ENCODE measurements around the gene RBM33.

Gene RBM33

GRCh38 chr7:155706376-155706775 lies 61.9 kb downstream of the RBM33 start:
- H3K4me3 ChIP-seq (replicated peaks; ENCODE audit: low read depth, low read length): no peak overlapping the region
- DNase-seq (ENCODE audit: extremely low read depth, low read depth): no peak
- no peak for TF ChIP-seq CTCF (IDR thresholded peaks at IDR 0.05; ENCODE audit: low read depth, low read length, missing control alignments)

DNA sequence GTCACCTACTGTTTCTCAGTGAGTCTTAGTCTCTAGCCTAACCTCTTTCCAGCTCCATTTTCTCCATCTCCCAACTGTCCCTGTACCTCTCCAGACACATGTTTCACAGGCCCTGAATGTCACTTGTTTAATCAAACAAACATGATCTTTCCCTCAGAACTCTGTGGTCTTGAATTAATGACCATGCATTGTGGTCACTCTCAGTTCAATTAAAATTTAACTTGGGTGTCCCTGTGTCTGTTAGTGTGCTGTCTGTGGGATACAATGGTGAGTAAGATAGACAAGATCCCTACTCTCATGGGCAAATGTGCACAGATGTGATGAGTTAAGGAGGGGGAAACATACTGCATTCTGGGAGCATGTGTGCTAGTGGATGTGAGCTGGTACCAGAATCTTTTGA lies 65.0 kb downstream of the RBM33 start:
- no peak overlapping the region for H3K4me3 ChIP-seq (replicated peaks; ENCODE audit: low read depth, low read length)
- DNase-seq (ENCODE audit: extremely low read depth, low read depth): no peak
- no peak for TF ChIP-seq CTCF (IDR thresholded peaks at IDR 0.05; ENCODE audit: low read depth, low read length, missing control alignments)

DNA sequence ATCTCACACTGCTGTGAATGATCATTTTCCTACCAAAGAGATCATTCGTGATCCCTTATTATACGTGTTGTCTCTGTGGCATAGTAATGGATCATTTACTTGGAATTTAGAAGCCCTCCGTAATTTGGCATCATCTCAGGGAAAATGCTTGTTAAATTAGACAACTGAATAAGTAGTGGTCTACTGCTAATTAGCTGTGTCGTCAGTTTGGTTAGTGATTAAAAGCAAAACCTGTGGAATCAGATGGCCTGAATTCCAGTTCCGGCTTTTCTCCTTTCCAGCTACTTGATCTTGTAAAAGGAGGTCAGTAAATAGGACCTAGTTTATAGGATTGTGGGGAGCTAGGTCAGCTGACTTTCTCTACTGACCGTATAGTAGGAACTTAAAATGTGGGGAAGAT lies 65.6 kb downstream of the RBM33 start:
- H3K4me3 ChIP-seq (replicated peaks; ENCODE audit: low read depth, low read length): no peak overlapping the region
- TF ChIP-seq CTCF (IDR thresholded peaks at IDR 0.05; ENCODE audit: low read depth, low read length, missing control alignments): no peak
- DNase-seq (ENCODE audit: extremely low read depth, low read depth): no peak

GRCh38 chr7:155710530-155710929 lies 66.1 kb downstream of the RBM33 start:
- DNase-seq (ENCODE audit: extremely low read depth, low read depth): no peak
- H3K4me3 ChIP-seq (replicated peaks; ENCODE audit: low read depth, low read length): no peak overlapping the region
- no peak for TF ChIP-seq CTCF (IDR thresholded peaks at IDR 0.05; ENCODE audit: low read depth, low read length, missing control alignments)

DNA sequence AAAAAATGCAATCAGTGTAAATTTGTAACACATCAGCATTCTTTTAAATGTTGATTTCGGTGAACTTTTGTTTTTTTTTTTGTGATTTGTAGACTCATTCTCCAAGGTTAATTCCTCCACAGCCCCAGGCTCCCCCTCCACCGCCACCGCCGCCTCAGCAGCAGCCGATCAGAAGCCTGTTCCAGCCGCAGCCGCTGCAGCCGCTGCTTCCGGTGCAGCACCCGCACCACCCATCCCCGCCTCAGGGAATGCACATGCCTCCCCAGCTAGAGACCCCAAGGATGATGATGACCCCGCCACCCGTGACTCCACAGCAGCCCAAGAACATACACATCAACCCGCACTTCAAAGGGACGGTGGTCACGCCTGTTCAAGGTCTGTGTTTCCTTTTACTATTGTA lies 66.6 kb downstream of the RBM33 start:
- no peak for TF ChIP-seq CTCF (IDR thresholded peaks at IDR 0.05; ENCODE audit: low read depth, low read length, missing control alignments)
- no peak overlapping the region for H3K4me3 ChIP-seq (replicated peaks; ENCODE audit: low read depth, low read length)
- DNase-seq (ENCODE audit: extremely low read depth, low read depth): no peak

- no peak overlapping the region for H3K4me3 ChIP-seq (replicated peaks; ENCODE audit: low read depth, low read length)
- no peak for DNase-seq (ENCODE audit: extremely low read depth, low read depth)
- no peak for TF ChIP-seq CTCF (IDR thresholded peaks at IDR 0.05; ENCODE audit: low read depth, low read length, missing control alignments)
These were observed 68.9 kb downstream of the RBM33 start for GRCh38 chr7:155713384-155713783.

GRCh38 chr7:155714702-155715101 lies 70.2 kb downstream of the RBM33 start:
- no peak for DNase-seq (ENCODE audit: extremely low read depth, low read depth)
- no peak for TF ChIP-seq CTCF (IDR thresholded peaks at IDR 0.05; ENCODE audit: low read depth, low read length, missing control alignments)
- no peak overlapping the region for H3K4me3 ChIP-seq (replicated peaks; ENCODE audit: low read depth, low read length)

Data from HFF-Myc (cell line).